GM18526 (cell line): ENCODE data around the gene MCM6.

Experiments used
- POLR2A ChIP-seq: IDR thresholded peaks from 3 replicates; pipeline ENCODE4 v1.6.1; 2011; ENCODE audit not compliant: insufficient read length; ENCODE audit errors: extremely low read depth

MCM6 gene

DNA sequence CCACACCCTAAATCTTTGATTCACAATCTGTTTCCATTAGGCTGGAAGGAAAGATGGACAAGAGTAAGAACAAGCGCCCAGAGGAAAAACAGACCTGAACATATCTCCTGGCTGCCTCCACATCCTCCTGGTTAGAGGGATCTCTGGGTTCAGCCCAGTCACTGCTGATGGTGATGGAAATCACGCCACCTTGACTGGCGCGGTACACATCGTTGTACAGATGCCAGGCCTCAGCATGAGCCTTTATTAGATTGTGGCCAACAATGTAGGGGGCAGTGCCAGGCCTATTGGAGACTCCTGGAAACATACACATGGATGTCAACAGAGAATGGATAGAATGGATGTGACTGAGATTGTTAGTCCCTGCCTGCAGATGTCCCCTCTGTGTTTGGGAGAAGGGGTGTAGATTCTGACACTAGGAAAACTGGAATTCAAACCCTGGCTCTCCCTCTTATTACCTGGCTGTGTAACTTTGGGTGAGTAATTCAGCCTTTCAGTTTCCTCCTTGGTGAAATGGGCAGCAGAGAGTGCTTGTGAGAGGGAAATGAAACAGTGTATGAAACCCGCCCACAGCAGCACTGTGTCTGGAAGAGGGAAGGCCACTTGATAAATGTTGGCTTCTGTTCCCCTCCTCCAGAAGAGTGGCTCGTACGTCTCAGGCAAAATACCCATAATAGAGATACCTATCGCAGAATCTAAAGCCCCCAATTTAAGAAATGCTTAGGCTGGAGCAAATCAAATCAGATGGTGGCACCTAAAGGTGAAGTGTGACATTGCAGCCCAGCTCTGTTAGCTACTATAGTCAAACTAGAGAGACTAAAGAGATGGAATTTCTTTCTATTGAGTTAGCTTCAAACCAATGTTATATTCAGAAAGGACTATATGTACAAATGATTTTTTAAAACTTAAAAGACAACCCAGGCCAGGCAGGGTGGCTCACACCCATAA, 75.5 kb downstream of the MCM6 start:
- no peak for TF ChIP-seq POLR2A

GRCh38 chr2:135799738-135800137, 76.5 kb downstream of the MCM6 start:
- TF ChIP-seq POLR2A, result no peak

GRCh38 chr2:135798762-135799161, 77.5 kb downstream of the MCM6 start:
- TF ChIP-seq POLR2A, result no peak

DNA sequence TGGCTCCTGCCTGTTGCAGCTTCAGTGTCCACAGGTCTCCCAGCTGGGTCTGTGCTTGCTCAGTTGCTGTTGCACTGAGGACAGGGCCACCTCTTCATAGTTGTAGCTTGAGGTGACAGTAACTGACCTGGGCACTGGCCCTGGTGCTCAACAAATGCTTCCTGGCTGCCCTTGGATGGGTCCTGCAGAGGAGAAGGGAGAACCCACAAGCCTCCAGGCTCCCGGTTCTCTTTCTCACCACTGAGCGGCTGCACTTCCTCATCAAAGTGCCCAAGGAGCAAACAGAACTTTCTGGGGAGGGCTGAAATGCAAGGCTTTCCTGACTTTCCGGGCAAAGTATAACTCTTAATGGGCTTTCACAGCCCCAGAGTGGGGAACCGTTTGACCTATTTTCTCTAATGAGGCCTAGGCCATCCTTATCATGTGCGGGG, 78.0 kb downstream of the MCM6 start:
- no peak for TF ChIP-seq POLR2A

GRCh38 chr2:135797497-135798274, 78.6 kb downstream of the MCM6 start:
- no peak for TF ChIP-seq POLR2A

GRCh38 chr2:135796606-135797005, 79.6 kb downstream of the MCM6 start:
- no peak for TF ChIP-seq POLR2A

DNA sequence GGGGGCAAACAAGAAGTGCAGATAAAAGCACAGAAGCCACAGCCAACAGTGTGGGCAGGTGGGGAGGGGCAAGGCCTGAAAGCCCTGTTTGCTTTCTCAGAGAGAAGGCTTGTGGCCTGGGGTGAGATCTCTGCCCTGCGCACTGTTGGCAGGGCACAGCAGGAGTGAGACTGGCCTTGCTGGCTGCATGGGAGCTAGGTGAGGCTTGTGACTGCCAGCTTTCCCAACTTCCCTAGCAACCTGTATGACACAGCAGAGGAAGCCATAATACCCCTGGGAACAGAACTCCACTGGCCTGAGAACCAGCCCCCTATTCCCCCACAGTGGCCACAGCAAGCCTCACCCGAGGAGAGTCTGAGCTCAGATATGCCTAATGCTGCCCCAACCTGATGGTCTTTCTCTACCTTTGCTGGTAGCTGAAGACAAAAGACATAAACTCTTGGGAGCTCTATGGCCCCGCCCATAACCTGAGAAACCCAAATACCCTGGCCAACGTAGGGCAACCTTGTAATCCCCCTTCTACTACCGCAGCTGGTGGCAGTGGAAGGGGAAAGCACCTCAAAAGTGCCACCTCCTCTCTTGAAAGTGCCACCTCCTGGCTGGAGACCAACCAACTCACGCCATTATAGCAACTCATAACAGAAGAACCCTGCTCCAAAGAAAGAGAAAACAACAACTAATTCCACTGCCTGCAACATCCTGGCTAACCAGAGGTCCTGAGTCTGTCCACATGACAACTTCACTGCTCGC, 83.7 kb downstream of the MCM6 start:
- no peak for TF ChIP-seq POLR2A

GRCh38 chr2:135791418-135792190, 84.6 kb downstream of the MCM6 start:
- no peak for TF ChIP-seq POLR2A

- TF ChIP-seq POLR2A, result no peak
Measured at GRCh38 chr2:135790423-135790822, 85.8 kb downstream of the MCM6 start.
